Lower leg skin (tissue), 4 donors: ENCODE results near the gene OTUD7B. TPM values are rescaled to one million over a fixed set of nuclear protein-coding genes. Genes with fewer than 3 reads are reported as not detected.

ENCODE experiments used
- DNase-seq, 2 donors: peaks; one replicate each; pipeline ENCODE4 v3.0.0-alpha.2; 2019; ENCODE audit warnings: low spot score in 2 of 2
- H3K4me3 ChIP-seq: fragments of 200-600 bp; sonication (generic); 2 replicates; pipeline ENCODE4 v1.5.1; 2017; ENCODE audit warnings: mild to moderate bottlenecking, low read depth; ENCODE audit not compliant: poor library complexity, severe bottlenecking
- CTCF ChIP-seq, 3 donors: fragments of 450-650 bp; IDR thresholded peaks; one replicate each; pipeline ENCODE4 v1.5.1; 2016; ENCODE audit warnings: antibody characterized with exemption in 3 of 3, mild to moderate bottlenecking in 3 of 3, moderate library complexity in 2 of 3
- POLR2A ChIP-seq, 2 donors: fragments of 450-650 bp; IDR thresholded peaks; one replicate each; pipeline ENCODE4 v1.6.1; 2016 to 2017; ENCODE audit warnings: antibody characterized with exemption in 2 of 2, mild to moderate bottlenecking in 1 of 2, moderate library complexity in 1 of 2
- WGBS, 2 donors: methylation state at CpG; one replicate each; pipeline ENCODE4 v1.1.5; 2018; 5-methylcytosine and 5-hydroxymethylcytosine counted together
- intact Hi-C: fragments of 100-400 bp; cut with DNase I; formaldehyde crosslinking; loops from one replicate; pipeline ENCODE4 v1.15.0; 2023; ENCODE audit warnings: low total_unique reads
- total RNA-seq, 4 donors: library from RNA; depleted of rRNA; stranded (reverse); fragments of >200 nt; gene quantifications; one replicate each; pipeline ENCODE4 v1.1.0, GENCODE V29; 2016

OTUD7B gene
- total RNA-seq, 4 donors from 2014 or later: 16.9 to 21.4 (median 18.4) TPM

- TF ChIP-seq CTCF (IDR thresholded peaks at IDR 0.05) (no peak), POLR2A (IDR thresholded peaks at IDR 0.05) (no peak)
- intact Hi-C loops: no loop called here
- peak; percentile 94 to 98 for DNase-seq
- 0 to 7% methylated on average over 29 to 65 of the region's 65 CpGs for WGBS, 2 donors
- peak within 1 kb of the TSS; percentile 31 for H3K4me3 ChIP-seq
Observed at GRCh38 chr1:149899460-149900284, 110.9 kb downstream of the OTUD7B start, which contains the start of gene BOLA1. Gene BOLA1, plus strand, starts transcription at chr1:149899568. Its CDS starts 492 bp downstream, at chr1:149900060.

- intact Hi-C loops: no loop called here
- H3K4me3 ChIP-seq: no peak overlapping the region
- no peak for DNase-seq
- WGBS, 2 donors: 90 to 94% methylated on average over 4 of the region's 4 CpGs
- TF ChIP-seq POLR2A (IDR thresholded peaks at IDR 0.05): no peak
- TF ChIP-seq CTCF (IDR thresholded peaks at IDR 0.05): no peak
Observed at GRCh38 chr1:149896575-149896974, 114.0 kb downstream of the OTUD7B start.

- 10% methylated on average over 6 of the region's 6 CpGs for WGBS, 2 donors
- intact Hi-C loops: no loop called here
- peak overlapping the region; percentile 10 for H3K4me3 ChIP-seq
- peak; percentile 53 to 89 for DNase-seq
- TF ChIP-seq CTCF (IDR thresholded peaks at IDR 0.05): no peak
- TF ChIP-seq POLR2A (IDR thresholded peaks at IDR 0.05): no peak
Observed at GRCh38 chr1:149888999-149889289, 121.6 kb downstream of the OTUD7B start.

GRCh38 chr1:149888247-149888998 is 122.1 kb downstream of the OTUD7B start:
- WGBS, 2 donors: 2% methylated on average over 28 of the region's 28 CpGs
- DNase-seq: peak; percentile 83 to 96
- intact Hi-C loops: no loop called here
- peak in 1 of 3 donors; percentile 50 for TF ChIP-seq CTCF (IDR thresholded peaks at IDR 0.05)
- TF ChIP-seq POLR2A (IDR thresholded peaks at IDR 0.05): no peak
- peak overlapping the region; percentile 10 for H3K4me3 ChIP-seq

Other genes starting within 250 kb of the OTUD7B start
- 1 to 10 TPM in 2 of 4 donors, under 1 TPM in 1, not detected in 1; 0.59 to 2.1 (median 1.6) TPM for gene FCGR1A, start 228.0 kb downstream of the OTUD7B start, total RNA-seq
- 10 to 100 TPM; 30.6 to 63.0 (median 46.0) TPM for gene BOLA1, start 111.2 kb downstream of the OTUD7B start, total RNA-seq
- 1 to 10 TPM in 1 of 4 donors, under 1 TPM in 3; 0.27 to 1.1 (median 0.55) TPM for gene SV2A, start 92.9 kb downstream of the OTUD7B start, total RNA-seq
- gene SF3B4, start 82.9 kb downstream of the OTUD7B start, total RNA-seq: 10 to 100 TPM; 14.9 to 21.6 (median 18.3) TPM
- gene MTMR11, start 73.8 kb downstream of the OTUD7B start, total RNA-seq: 10 to 100 TPM; 15.6 to 21.4 (median 19.0) TPM
- 10 to 100 TPM; 27.7 to 30.9 (median 29.3) TPM for gene VPS45, start 57.0 kb upstream of the OTUD7B start, total RNA-seq
- 10 to 100 TPM in 3 of 4 donors, 1 to 10 TPM in 1; 8.7 to 15.4 (median 11.4) TPM for gene PLEKHO1, start 139.2 kb upstream of the OTUD7B start, total RNA-seq
- 10 to 100 TPM; 12.3 to 14.2 (median 13.2) TPM for gene ANP32E, start 225.4 kb upstream of the OTUD7B start, total RNA-seq
- gene CA14, start 247.0 kb upstream of the OTUD7B start, total RNA-seq: 1 to 10 TPM in 1 of 4 donors, under 1 TPM in 3; 0.30 to 1.8 (median 0.51) TPM